HFFc6 (cell line): ENCODE data around the gene LRRN2. TPM values are rescaled to one million over a fixed set of nuclear protein-coding genes. Genes with fewer than 3 reads are reported as not detected.
"Not testable (repeated sequence)": the region's sequence is repeated elsewhere in the genome, so short reads cannot be mapped to it uniquely, and the experiment has no call there.

ENCODE experiments used
- DNase-seq: peaks from one replicate; pipeline ENCODE4 v3.0.0-alpha.2; 2018
- H3K27ac Mint-ChIP-seq: 2 replicates; pipeline ENCODE4 v1.8.0; 2020; ENCODE audit warnings: mild to moderate bottlenecking, mixed read lengths
- H3K27me3 Mint-ChIP-seq: 2 replicates; pipeline ENCODE4 v1.8.0; 2021; ENCODE audit warnings: mild to moderate bottlenecking, moderate library complexity, mixed read lengths; ENCODE audit not compliant: insufficient read depth
- H3K36me3 Mint-ChIP-seq: 2 replicates; pipeline ENCODE4 v1.8.0; 2021; ENCODE audit warnings: low read depth, mixed read lengths
- H3K4me1 Mint-ChIP-seq: 2 replicates; pipeline ENCODE4 v1.8.0; 2020; ENCODE audit warnings: low read depth, mixed read lengths
- H3K4me3 Mint-ChIP-seq: 2 replicates; pipeline ENCODE4 v1.8.0; 2020; ENCODE audit warnings: mild to moderate bottlenecking, moderate library complexity, mixed read lengths
- H3K9me3 Mint-ChIP-seq: 2 replicates; pipeline ENCODE4 v1.8.0; 2020; ENCODE audit warnings: mild to moderate bottlenecking, mixed read lengths
- CTCF ChIP-seq: fragments of 200-600 bp; sonication (generic); IDR thresholded peaks from 2 replicates; pipeline ENCODE4 v1.5.0; 2021; ENCODE audit warnings: antibody characterized with exemption, mild to moderate bottlenecking
- total RNA-seq, 6 experiments: library from RNA; stranded (reverse); fragmentation: NEBNext Ultra II Directional; extraction: Animal tissue kit (Norgen Biotek cat#: 25700); gene quantifications; 2 replicates in 1 of 6; 3 replicates in 5 of 6; pipeline ENCODE4 v1.2.3, GENCODE V29; 2021

LRRN2 gene
- total RNA-seq, 6 experiments from 2014 or later = not detected

- H3K27ac Mint-ChIP-seq = no peak overlapping the region
- no peak overlapping the region for H3K4me3 Mint-ChIP-seq
- peaks cover 18% of the 10 kb centered on the region for H3K4me1 Mint-ChIP-seq
- DNase-seq = no peak
- TF ChIP-seq CTCF = no peak
- peaks cover 11% of the 10 kb centered on the region for H3K27me3 Mint-ChIP-seq
- peaks cover 16% of the 10 kb centered on the region; the same call in 1 of the 2 replicates for H3K36me3 Mint-ChIP-seq
- peaks cover 7% of the 10 kb centered on the region; the same call in 1 of the 2 replicates for H3K9me3 Mint-ChIP-seq
These were observed 113.9 kb downstream of the LRRN2 start for GRCh38 chr1:204571631-204572030.

- no peak for DNase-seq
- peaks cover 19% of the 10 kb centered on the region for H3K4me1 Mint-ChIP-seq
- peaks cover 6% of the 10 kb centered on the region for H3K27me3 Mint-ChIP-seq
- H3K4me3 Mint-ChIP-seq = no peak overlapping the region
- TF ChIP-seq CTCF = no peak
- no peak overlapping the region for H3K27ac Mint-ChIP-seq
- peaks cover 16% of the 10 kb centered on the region; the same call in 1 of the 2 replicates for H3K36me3 Mint-ChIP-seq
- peaks cover 7% of the 10 kb centered on the region; the same call in 1 of the 2 replicates for H3K9me3 Mint-ChIP-seq
These were observed 114.4 kb downstream of the LRRN2 start for GRCh38 chr1:204571128-204571527.

GRCh38 chr1:204570021-204570420 is 115.5 kb downstream of the LRRN2 start:
- not testable (repeated sequence) for DNase-seq, H3K27ac Mint-ChIP-seq, H3K4me3 Mint-ChIP-seq, H3K27me3 Mint-ChIP-seq, H3K9me3 Mint-ChIP-seq
- Mint-ChIP-seq H3K4me1 (peaks cover 30% of the 10 kb centered on the region), H3K36me3 (peaks cover 16% of the 10 kb centered on the region; the same call in 1 of the 2 replicates)

- Mint-ChIP-seq H3K9me3 (peaks cover 7% of the 10 kb centered on the region; the same call in 1 of the 2 replicates), H3K4me3 (no peak overlapping the region), H3K27ac (no peak overlapping the region), H3K36me3 (peaks cover 16% of the 10 kb centered on the region; the same call in 1 of the 2 replicates), H3K4me1 (peaks cover 34% of the 10 kb centered on the region), H3K27me3 (no peaks in the 10 kb centered on the region)
- TF ChIP-seq CTCF = no peak
- DNase-seq = no peak
These were observed 116.1 kb downstream of the LRRN2 start for GRCh38 chr1:204569478-204569877.

GRCh38 chr1:204568576-204569315 is 116.8 kb downstream of the LRRN2 start:
- Mint-ChIP-seq H3K27ac (no peak overlapping the region), H3K27me3 (no peaks in the 10 kb centered on the region), H3K4me1 (peaks cover 28% of the 10 kb centered on the region), H3K9me3 (peaks cover 7% of the 10 kb centered on the region; the same call in 1 of the 2 replicates), H3K4me3 (no peak overlapping the region), H3K36me3 (peaks cover 16% of the 10 kb centered on the region; the same call in 1 of the 2 replicates)
- TF ChIP-seq CTCF = no peak
- DNase-seq = no peak

Other genes starting within 250 kb of the LRRN2 start
- gene PIK3C2B, start 190.9 kb downstream of the LRRN2 start, total RNA-seq = 1 to 10 TPM; 1.6 to 3.2 (median 2.0) TPM
- gene MDM4, start 169.3 kb downstream of the LRRN2 start, total RNA-seq = 10 to 100 TPM; 21.9 to 28.1 (median 22.7) TPM
- 10 to 100 TPM in 3 of 6 experiments, 1 to 10 TPM in 3; 4.7 to 11.7 (median 9.9) TPM for gene NFASC, start 185.1 kb upstream of the LRRN2 start, total RNA-seq